ENCODE results near the gene HEATR3. TPM values are rescaled to one million over a fixed set of nuclear protein-coding genes. Genes with fewer than 3 reads are reported as not detected.

HEATR3 gene
- total and polyA plus RNA-seq, 2 of the 13 experiments (the other 11 are each of a cell fraction or from before 2014, with no cell fraction given): 22.4 to 52.4 TPM

- TF ChIP-seq KIAA2018 (CRISPR knock-in tag; IDR thresholded peaks at IDR 0.05; ENCODE audit: borderline replicate concordance): 0 out of 2 replicates have a peak, but pooled peaks have one; percentile 29
- TF ChIP-seq ZFP62 (CRISPR knock-in tag; IDR thresholded peaks at IDR 0.05): no peak
- TF ChIP-seq PAF1 (CRISPR knock-in tag; IDR thresholded peaks at IDR 0.05): no peak
- peak; percentile 96 for TF ChIP-seq CHCHD3 (CRISPR knock-in tag; IDR thresholded peaks at IDR 0.05)
- no peak for TF ChIP-seq ZNF280B (CRISPR knock-in tag; IDR thresholded peaks at IDR 0.05; ENCODE audit: borderline replicate concordance)
- 0 out of 2 replicates have a peak, but pooled peaks have one; percentile 69 for TF ChIP-seq XBP1 (CRISPR knock-in tag; IDR thresholded peaks at IDR 0.05)
- TF ChIP-seq FOXA3 (CRISPR knock-in tag; IDR thresholded peaks at IDR 0.05): 0 out of 2 replicates have a peak, but pooled peaks have one; percentile 22
- peak; percentile 64; the same call in 1 of the 2 replicates for TF ChIP-seq SNAPC4 (CRISPR knock-in tag; IDR thresholded peaks at IDR 0.05)
- no peak for TF ChIP-seq ZNF891 (CRISPR knock-in tag; IDR thresholded peaks at IDR 0.05)
- no peak for TF ChIP-seq PCBP2 (optimal IDR thresholded peaks at IDR 0.05; ENCODE audit: low read depth, low read length, poor library complexity, severe bottlenecking)
- no peak for TF ChIP-seq REL (CRISPR knock-in tag; conservative IDR thresholded peaks at IDR 0.05)
- TF ChIP-seq NR2F1 (CRISPR knock-in tag; IDR thresholded peaks at IDR 0.05): 0 out of 4 replicates have a peak, but pooled peaks of 1 of the 2 experiments have one; percentile 22
Observed at GRCh38 chr16:50065624-50066481, at the start of gene HEATR3 (continued).

All from HepG2 (cell line).